ENCODE data around the gene PFN2.

The PFN2 gene

GRCh38 chr3:149970716-149971402 is at the start of gene PFN2:
TSS of gene PFN2 (minus strand) at chr3:149970895. CDS start at chr3:149970856, 39 bp downstream.
- peak within 1 kb of the TSS; percentile 81 for H3K27ac ChIP-seq
- TF ChIP-seq ZFX (IDR thresholded peaks at IDR 0.05) (no peak), CTCF (conservative IDR thresholded peaks at IDR 0.05) (peak; percentile 3; the same call in 1 of the 2 replicates)

- TF ChIP-seq CTCF (conservative IDR thresholded peaks at IDR 0.05) (no peak), ZFX (IDR thresholded peaks at IDR 0.05) (no peak)
- no peak overlapping the region for H3K27ac ChIP-seq
Observed at GRCh38 chr3:150015901-150016300, 45.2 kb upstream of the PFN2 start.

GRCh38 chr3:150014782-150015181 is 44.1 kb upstream of the PFN2 start:
- no peak for TF ChIP-seq ZFX (IDR thresholded peaks at IDR 0.05)
- TF ChIP-seq CTCF (conservative IDR thresholded peaks at IDR 0.05) = no peak
- H3K27ac ChIP-seq = no peak overlapping the region

- no peak for TF ChIP-seq CTCF (conservative IDR thresholded peaks at IDR 0.05)
- TF ChIP-seq ZFX (IDR thresholded peaks at IDR 0.05) = no peak
- H3K27ac ChIP-seq = no peak overlapping the region
Observed at GRCh38 chr3:150013801-150014200, 43.1 kb upstream of the PFN2 start.

- H3K27ac ChIP-seq = no peak overlapping the region
- no peak for TF ChIP-seq CTCF (conservative IDR thresholded peaks at IDR 0.05)
- no peak for TF ChIP-seq ZFX (IDR thresholded peaks at IDR 0.05)
Observed at GRCh38 chr3:150006794-150007193, 36.1 kb upstream of the PFN2 start.

- H3K27ac ChIP-seq = no peak overlapping the region
- TF ChIP-seq CTCF (conservative IDR thresholded peaks at IDR 0.05) (no peak), ZFX (IDR thresholded peaks at IDR 0.05) (no peak)
Observed at GRCh38 chr3:150005243-150006112, 34.8 kb upstream of the PFN2 start.

- no peak overlapping the region for H3K27ac ChIP-seq
- TF ChIP-seq ZFX (IDR thresholded peaks at IDR 0.05) (no peak), CTCF (conservative IDR thresholded peaks at IDR 0.05) (no peak)
Observed at GRCh38 chr3:150000641-150001040, 29.9 kb upstream of the PFN2 start.

All from C4-2B (cell line).